LNCAP (cell line): ENCODE measurements around the gene MVD.

ENCODE experiments used
- TF ChIP-seq, protein P1 (sequence below): fragments of 450-650 bp; IDR thresholded peaks from 2 replicates; pipeline ENCODE4 v1.5.1; 2017; ENCODE audit warnings: mild to moderate bottlenecking

Gene MVD

DNA sequence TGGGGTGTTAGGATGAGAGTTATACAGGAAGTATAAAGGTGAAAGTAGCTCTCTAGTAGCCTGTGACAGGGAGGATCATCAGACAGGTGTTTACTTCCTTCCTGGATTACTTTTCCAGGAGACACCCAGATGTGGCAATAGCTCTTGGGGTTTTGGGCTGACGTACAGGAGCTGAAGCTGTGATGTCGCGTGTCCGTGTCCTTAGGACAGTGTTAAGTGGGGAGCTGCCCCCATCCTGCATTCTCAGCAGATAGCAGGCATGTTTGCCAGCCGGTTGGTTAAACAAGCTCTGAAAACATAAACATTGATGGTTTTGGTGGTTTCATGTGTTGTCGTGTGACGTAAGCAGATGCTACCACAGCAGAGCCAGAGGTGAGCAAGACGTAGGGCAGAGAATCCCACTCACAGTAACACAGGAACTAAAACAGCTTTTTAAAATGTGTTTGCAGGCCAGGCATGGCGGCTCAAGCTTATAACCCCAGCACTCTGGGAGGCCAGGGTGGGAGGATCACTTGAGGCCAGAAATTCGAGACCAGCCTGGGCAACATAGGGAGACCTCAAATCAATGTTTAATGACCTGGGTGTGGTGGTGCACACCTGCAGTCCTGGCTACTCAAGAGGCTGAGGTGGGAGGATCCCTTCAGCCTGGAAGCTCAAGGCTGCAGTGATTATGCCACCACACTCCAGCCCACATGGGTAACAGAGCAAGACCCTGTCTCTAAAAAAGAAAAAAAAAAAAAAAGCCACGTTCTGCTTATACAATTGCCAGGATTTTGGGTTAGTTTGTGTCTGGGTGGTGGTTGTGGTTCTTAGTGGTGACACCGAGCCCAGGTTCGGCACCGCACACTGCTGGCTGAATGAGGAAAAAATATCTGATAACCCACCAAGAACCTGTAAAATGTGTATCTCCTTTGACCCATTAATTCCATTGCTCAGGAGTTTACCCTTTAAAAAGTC is 42.8 kb downstream of the MVD start:
- TF ChIP-seq, protein P1, sequence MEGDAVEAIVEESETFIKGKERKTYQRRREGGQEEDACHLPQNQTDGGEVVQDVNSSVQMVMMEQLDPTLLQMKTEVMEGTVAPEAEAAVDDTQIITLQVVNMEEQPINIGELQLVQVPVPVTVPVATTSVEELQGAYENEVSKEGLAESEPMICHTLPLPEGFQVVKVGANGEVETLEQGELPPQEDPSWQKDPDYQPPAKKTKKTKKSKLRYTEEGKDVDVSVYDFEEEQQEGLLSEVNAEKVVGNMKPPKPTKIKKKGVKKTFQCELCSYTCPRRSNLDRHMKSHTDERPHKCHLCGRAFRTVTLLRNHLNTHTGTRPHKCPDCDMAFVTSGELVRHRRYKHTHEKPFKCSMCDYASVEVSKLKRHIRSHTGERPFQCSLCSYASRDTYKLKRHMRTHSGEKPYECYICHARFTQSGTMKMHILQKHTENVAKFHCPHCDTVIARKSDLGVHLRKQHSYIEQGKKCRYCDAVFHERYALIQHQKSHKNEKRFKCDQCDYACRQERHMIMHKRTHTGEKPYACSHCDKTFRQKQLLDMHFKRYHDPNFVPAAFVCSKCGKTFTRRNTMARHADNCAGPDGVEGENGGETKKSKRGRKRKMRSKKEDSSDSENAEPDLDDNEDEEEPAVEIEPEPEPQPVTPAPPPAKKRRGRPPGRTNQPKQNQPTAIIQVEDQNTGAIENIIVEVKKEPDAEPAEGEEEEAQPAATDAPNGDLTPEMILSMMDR, result no peak

DNA sequence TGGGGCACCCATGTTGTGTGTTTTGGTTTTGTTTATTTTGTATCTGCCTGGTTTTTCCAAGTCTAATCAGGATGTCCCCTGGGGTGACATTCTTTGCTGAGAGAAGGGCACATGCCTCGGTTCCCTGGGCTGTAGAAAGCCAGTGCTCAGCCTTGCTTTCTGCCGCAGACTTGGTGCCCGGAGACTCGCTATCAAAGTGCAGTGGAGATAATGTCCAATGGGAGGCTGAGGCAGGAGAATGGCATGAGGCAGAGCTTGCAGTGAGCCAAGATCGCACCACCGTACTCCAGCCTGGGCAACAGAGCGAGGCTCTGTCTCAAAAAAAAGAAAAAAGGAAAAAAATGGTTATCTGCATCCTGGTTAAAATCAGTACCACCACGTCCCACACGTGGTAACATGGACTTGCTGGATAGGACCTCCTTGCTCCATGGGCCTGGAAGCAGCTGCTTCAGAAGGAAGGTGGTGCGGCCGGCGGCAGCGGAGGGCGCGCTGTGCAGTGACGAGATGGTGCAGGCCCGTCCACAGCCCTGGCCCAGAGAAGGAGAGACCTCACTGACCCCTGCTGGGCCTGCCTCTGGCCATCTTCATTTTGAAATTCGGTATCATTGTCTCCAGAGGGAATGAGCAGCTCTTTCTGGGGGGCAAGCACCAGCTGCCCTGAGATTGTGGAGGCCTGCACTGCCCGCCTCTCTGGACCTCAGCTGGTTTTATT is 43.8 kb downstream of the MVD start:
- TF ChIP-seq, protein P1, result no peak

DNA sequence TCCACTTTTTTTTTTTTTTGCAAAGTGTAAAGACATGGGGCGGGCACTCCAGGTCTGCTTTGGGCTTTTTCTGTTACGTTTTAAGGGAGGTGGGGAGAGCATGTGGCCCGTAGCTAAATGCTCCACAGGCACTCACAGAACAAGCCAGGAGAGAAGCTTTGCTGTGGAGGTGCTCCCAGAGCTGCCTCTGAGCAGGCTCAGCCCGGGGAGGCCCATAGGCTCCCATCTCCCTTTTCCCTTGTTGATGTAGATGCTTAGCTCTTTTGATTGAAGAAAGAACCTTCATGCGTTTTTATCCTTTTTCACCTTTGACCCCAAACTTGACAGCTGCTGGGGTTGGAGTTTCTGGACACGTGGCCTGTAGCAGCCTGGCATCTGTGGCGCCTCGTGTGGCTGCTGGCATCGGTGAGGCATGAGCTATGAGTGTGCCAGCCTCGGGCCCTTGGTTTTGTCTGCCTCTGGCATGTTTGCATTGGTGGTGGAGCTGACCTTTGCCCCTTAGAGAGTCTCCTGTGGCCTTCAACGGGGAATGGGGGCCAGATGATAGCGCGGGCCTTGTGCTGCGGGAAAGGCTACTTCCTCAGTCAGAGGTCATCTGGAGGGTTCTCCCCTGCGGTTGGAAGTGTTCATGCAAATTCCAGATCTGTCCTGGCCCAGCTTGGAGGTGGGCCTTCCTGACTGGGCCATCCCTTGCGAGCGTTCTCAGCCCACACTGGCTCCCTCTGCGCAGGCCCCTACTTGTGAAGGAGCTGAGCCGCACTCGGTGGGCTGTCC is 44.5 kb downstream of the MVD start:
- TF ChIP-seq, protein P1, result no peak

DNA sequence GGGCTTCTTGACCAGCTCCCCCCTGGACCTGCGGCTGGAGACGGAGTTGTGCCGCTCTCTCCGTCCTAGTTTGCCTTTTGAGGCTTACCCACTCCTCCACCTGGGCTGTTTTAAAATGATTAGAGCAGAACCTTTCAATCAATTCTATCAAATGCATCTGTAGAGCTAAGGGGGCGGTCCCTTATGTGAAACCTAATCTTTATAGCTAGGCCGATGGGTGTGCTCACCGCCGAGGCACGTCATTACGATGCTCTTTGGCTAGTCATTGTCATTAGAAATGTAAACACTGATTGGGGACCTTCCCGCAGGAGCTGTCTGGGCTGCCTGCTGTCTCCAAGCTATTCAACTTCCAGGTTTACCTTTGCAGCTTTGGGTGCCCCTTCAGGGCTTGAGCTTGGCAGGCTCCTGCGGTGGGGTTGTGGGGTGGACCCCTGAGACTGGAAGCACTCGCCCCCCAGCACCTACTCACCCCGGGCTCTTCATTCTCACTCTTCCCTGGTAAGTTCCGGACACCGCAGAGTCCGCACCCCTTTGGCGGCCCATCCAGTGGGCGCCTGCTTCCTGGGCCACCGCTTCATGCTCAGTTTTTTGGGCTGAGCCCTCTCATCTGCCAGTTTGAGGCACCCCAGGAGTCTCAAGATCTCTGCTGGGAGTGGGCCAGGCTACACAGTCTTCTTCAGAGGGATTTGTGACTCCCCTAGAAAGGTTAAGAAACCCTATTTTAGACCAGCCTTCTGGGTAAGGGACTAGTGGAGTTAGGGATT is 45.4 kb downstream of the MVD start:
- TF ChIP-seq, protein P1, result no peak

DNA sequence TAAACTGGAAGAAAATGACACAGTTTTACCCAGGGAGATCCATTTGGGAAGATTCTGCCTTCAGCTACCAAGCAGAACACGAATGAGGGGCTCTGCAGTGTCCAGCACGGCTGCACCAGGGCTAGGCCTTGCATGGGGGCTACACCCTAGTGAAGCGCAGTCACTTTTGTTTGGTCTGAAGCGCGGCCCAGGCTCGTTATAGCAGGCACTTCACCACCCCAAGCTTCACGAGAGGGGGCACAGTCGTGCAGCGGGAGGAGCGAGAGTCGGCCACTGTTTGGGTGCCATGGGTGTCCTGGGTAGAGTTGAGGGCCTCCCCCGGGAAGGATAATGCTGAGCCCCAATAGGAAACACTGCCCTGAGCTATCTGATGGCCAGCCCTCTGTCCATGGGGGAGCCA is 46.2 kb downstream of the MVD start:
- TF ChIP-seq, protein P1, result no peak

DNA sequence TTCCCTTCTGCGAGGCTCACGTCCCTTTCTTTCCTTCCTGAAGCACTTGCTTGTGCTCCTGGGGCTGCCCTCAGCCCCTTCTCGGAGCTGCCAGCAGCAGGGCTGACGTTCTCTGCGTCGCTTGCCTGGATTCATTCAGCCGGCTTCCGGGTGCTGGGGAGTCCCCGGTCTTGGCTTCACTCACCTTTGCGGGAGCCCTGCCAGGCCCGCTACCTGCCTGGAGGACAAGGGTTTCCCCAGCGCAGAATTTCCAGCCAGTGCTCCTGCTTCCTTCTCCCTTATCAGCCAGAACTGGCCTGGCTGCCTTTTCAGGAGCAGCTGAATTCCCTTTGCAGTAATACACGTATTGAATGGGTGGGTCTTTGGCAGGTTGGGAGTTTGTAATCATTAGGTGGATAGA is 46.6 kb downstream of the MVD start:
- TF ChIP-seq, protein P1, result no peak
